SJSA1 (cell line): ENCODE measurements around the gene SLC25A34. TPM values are rescaled to one million over a fixed set of nuclear protein-coding genes. Genes with fewer than 3 reads are reported as not detected.

Experiments used
- DNase-seq, 2 experiments: peaks; one replicate each; pipeline ENCODE4 v3.0.0-alpha.2; 2015 to 2020; ENCODE audit warnings: low spot score in 2 of 2, low read depth in 1 of 2
- H3K27ac ChIP-seq: fragments of 250-450 bp; sonication (Bioruptor Pico); 2 replicates; pipeline ENCODE4 v1.5.1; 2020; ENCODE audit warnings: mild to moderate bottlenecking, moderate library complexity
- H3K27me3 ChIP-seq: fragments of 250-450 bp; sonication (Bioruptor Pico); replicated peaks from 2 replicates; pipeline ENCODE4 v1.5.1; 2020; ENCODE audit warnings: mild to moderate bottlenecking, moderate library complexity
- H3K36me3 ChIP-seq: fragments of 250-450 bp; sonication (Bioruptor Pico); 2 replicates; pipeline ENCODE4 v1.5.1; 2020; ENCODE audit warnings: mild to moderate bottlenecking
- H3K4me1 ChIP-seq: fragments of 250-450 bp; sonication (Bioruptor Pico); replicated peaks from 2 replicates; pipeline ENCODE4 v1.6.1; 2021; ENCODE audit warnings: mild to moderate bottlenecking
- H3K4me3 ChIP-seq: fragments of 250-450 bp; sonication (Bioruptor Pico); 2 replicates; pipeline ENCODE4 v1.5.1; 2020; ENCODE audit warnings: mild to moderate bottlenecking
- H3K9me3 ChIP-seq: fragments of 250-450 bp; sonication (Bioruptor Pico); replicated peaks from 2 replicates; pipeline ENCODE4 v1.5.1; 2020; ENCODE audit warnings: mild to moderate bottlenecking
- total RNA-seq: library from RNA; depleted of rRNA; stranded (reverse); fragments of >200 nt; shearing (Covaris generic); gene quantifications from 2 replicates; pipeline ENCODE4 v1.2.3, GENCODE V29; 2014

The SLC25A34 gene
- total RNA-seq, 1 experiment from 2014 or later = 0.92 TPM

DNA sequence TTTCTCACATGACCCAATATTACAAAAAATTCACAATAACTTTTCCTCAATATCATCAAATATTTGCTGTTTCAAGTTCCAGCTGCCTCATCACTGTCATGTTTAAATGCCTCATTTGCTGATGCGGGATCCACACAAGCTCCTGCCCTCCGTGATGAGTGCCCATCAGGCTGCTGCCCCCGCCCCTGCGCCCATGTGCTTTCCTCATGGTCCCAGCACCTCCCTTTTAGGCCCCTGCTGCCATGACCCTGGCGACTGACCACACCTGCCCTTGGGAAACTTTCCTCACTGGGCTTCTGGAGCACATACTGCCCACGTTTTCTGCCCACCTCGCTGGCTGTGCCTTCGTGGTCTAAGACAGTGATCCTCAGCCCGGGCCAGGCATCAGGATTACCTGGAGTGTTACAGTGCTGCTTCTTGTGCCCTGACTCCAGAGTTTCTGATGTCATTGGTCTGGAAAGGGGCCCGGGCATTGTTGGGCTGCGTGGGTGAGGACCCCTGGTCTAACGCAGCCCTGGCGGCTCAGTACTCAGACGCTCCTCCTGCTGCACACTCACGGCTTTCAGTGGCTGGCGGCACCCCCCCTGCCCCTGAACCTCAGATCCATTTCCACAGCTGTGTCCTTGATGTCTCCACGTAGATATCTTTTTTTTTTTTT is 31.4 kb upstream of the SLC25A34 start:
- H3K27me3 ChIP-seq = no peaks in the 10 kb centered on the region
- H3K4me1 ChIP-seq = peaks cover 5% of the 10 kb centered on the region; the same call in 1 of the 2 replicates
- peaks cover 15% of the 10 kb centered on the region for H3K36me3 ChIP-seq
- no peaks in the 10 kb centered on the region for H3K9me3 ChIP-seq
- no peak overlapping the region for H3K27ac ChIP-seq
- H3K4me3 ChIP-seq = no peak overlapping the region
- no peak for DNase-seq

DNA sequence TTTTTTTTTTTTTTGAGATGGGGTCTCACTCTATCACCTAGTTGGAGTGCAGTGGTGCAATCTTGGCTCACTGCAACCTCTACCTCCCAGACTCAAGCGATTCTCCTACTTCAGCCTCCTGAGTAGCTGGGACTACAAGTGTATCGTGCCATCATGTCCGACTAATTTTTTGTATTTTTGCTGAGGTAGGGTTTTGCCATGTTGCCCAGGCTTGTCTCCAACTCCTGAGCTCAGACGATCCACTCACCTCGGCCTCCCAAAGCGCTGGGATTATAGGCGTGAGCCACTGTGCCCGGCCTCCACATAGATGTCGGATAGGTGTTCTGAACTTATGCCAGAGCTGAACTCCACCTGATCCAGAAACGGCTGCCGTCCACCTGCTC is 30.9 kb upstream of the SLC25A34 start:
- peaks cover 5% of the 10 kb centered on the region; the same call in 1 of the 2 replicates for H3K4me1 ChIP-seq
- no peaks in the 10 kb centered on the region for H3K27me3 ChIP-seq
- H3K4me3 ChIP-seq = no peak overlapping the region
- no peak overlapping the region for H3K27ac ChIP-seq
- DNase-seq = no peak
- peaks cover 15% of the 10 kb centered on the region for H3K36me3 ChIP-seq
- no peaks in the 10 kb centered on the region for H3K9me3 ChIP-seq

DNA sequence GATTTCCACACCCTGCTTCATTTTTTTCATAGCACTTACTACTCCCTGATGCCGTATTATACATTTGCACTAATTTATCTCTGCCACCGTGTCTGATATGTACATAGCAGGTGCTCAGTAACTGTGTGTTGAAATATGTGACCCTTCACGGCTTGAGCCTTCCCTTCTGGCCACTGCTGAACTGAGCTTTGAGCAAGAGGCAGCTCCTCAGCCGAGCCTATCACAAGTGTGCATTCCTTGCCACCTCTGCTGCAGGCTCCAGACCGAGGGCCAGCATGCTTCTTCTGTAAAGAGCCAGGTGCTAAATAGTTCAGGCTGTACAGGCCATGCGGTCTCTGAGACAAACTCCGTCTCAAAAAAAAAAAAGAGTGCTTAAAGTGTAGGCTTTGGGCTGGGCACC is 29.3 kb upstream of the SLC25A34 start:
- Histone ChIP-seq H3K4me1 (peaks cover 5% of the 10 kb centered on the region; the same call in 1 of the 2 replicates), H3K27ac (no peak overlapping the region), H3K36me3 (peaks cover 15% of the 10 kb centered on the region), H3K4me3 (no peak overlapping the region), H3K9me3 (no peaks in the 10 kb centered on the region), H3K27me3 (no peaks in the 10 kb centered on the region)
- DNase-seq = no peak

DNA sequence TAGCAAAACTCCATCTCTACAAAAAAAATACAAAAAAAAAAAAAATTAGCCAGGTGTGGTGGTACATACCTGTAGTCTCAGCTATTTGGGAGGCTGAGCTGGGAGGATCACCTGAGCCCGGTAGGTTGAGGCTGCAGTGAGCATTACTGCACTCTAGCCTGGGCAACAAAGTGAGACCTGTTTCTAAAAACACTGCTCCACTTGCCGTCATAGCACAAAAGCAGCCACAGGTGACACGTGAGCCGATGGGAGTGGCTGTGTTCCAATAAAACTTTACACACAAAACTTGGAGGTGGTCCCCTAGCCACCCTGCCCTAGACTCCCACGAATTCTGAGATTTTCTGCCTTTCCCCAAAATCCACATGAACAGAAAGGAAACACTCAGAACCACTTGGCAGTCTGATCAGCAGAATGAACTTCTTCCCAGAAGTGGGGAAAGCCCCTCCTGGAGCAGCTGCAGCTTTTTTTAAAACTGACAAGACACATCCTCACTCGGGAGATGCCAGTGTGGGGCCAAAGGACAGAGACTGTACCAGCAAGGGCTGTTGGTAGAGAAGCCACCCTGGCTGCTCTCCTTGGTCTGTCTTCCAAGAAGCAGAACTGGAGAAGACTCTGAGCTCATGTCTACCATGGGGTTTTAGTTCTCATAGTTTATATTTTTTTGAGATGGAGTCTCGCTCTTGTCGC is 28.7 kb upstream of the SLC25A34 start:
- Histone ChIP-seq H3K9me3 (no peaks in the 10 kb centered on the region), H3K36me3 (peaks cover 15% of the 10 kb centered on the region), H3K27ac (no peak overlapping the region), H3K27me3 (no peaks in the 10 kb centered on the region), H3K4me1 (peaks cover 5% of the 10 kb centered on the region; the same call in 1 of the 2 replicates), H3K4me3 (no peak overlapping the region)
- DNase-seq = no peak

DNA sequence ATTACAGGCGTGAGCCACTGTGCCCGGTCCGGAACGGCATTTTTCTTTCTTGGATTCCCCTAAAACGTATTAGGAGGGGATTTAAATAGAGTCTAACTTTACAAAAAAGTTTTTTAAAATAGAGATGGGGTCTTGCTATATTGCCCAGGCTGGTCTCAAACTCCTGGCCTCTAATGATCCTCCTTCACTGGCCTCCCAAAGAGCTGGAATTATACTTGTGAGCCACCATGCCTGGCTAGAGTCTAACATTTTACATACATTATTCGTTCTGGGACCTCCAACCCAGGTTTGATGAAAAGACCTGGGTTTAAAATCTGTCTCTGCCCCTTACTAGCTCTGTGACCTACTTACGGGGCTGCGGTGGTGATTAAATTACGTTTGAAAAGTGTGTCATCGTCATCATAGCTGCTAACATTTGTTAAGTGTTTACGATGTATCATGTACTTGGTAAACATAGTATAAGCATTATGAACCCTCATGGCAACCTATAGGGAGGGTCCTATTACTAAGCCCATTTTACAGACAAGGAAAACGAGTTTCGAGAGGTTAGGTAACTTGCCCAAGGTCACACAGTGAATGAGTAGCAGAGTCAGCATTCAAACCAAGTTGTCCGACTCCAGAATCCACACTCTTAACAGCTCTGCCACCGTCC is 27.4 kb upstream of the SLC25A34 start:
- no peaks in the 10 kb centered on the region for H3K27me3 ChIP-seq
- no peaks in the 10 kb centered on the region for H3K9me3 ChIP-seq
- peaks cover 15% of the 10 kb centered on the region for H3K36me3 ChIP-seq
- no peaks in the 10 kb centered on the region for H3K4me1 ChIP-seq
- H3K4me3 ChIP-seq = no peak overlapping the region
- H3K27ac ChIP-seq = no peak overlapping the region
- no peak for DNase-seq

DNA sequence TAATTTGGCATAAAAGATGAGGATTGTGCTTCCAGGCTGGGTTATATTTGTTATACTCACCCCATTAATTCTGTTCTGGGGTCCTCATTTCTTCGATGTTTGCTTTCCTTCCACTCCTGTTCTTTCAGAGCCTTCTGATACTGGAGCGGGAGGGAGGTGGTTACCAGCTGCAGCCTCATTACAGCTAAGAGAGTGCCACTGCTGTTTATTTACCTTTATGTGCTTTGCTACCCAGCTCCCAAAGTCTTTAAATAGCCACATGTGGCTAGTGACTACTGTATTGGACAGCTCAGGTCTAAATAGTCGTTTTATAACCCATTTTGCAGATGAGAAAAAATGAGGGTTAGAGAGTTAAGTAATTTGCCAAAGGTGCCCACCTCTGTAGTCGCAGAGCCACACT is 26.8 kb upstream of the SLC25A34 start:
- H3K4me1 ChIP-seq = no peaks in the 10 kb centered on the region
- no peak for DNase-seq
- no peaks in the 10 kb centered on the region for H3K9me3 ChIP-seq
- peaks cover 15% of the 10 kb centered on the region for H3K36me3 ChIP-seq
- H3K27me3 ChIP-seq = no peaks in the 10 kb centered on the region
- no peak overlapping the region for H3K4me3 ChIP-seq
- no peak overlapping the region for H3K27ac ChIP-seq

DNA sequence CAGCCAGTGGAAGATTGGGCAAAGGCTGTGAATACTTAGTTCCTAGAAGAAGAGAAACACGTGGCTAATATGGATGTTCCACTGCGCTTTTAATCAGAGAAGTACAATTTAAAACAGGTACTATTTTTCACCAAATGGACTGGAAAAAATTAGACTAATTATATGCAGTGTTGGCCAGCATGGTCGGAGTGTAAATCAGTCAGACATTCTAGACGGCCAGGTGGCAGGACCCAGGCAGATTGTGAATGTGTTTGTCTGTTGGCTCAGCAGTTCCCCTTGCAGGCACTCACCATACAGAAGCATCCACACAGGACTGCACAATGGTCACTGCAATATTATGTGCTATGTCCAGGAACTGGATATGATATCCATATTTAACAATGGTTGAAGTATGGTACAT is 23.9 kb upstream of the SLC25A34 start:
- DNase-seq = no peak
- peaks cover 20% of the 10 kb centered on the region for H3K36me3 ChIP-seq
- H3K27ac ChIP-seq = no peak overlapping the region
- no peak overlapping the region for H3K4me3 ChIP-seq
- H3K9me3 ChIP-seq = no peaks in the 10 kb centered on the region
- H3K27me3 ChIP-seq = no peaks in the 10 kb centered on the region
- no peaks in the 10 kb centered on the region for H3K4me1 ChIP-seq

DNA sequence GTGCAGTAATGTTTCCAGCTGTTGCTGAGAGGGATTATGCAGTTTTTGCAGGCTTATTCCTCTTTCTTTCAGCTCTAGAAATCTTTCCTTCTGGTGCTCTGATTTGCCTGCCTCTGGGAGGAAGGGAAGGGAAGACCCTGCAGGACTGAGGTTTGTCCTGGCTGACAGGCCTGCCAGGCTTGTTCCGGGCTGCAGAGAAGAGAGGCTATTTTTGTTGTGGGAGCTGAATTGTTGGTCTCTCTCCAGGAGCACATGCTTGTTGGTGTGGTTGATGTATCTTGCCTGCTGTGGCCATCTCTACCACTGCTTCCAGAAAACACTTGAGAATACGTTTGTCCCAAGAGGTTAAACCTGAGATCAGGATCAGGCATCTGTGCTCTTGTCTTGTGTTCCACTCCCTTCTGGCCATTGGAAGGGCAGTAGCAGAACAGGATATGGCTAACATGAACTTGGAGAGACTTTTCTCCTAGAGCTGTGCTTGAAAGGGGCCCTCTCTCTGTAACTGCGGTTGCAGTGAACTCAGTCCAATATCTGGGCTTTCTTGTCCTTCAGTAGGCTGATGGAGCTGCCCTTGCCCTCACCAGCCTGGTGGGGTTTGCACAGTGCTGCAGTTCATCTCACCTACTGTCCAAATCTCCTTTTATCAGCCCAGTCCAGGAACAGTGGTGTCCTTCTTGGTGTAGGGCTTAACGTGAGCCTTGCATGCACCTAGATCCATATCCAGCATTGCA is 21.5 kb upstream of the SLC25A34 start:
- no peak for DNase-seq
- Histone ChIP-seq H3K4me3 (no peak overlapping the region), H3K9me3 (no peaks in the 10 kb centered on the region), H3K27me3 (no peaks in the 10 kb centered on the region), H3K27ac (no peak overlapping the region), H3K4me1 (no peaks in the 10 kb centered on the region), H3K36me3 (peaks cover 32% of the 10 kb centered on the region)

DNA sequence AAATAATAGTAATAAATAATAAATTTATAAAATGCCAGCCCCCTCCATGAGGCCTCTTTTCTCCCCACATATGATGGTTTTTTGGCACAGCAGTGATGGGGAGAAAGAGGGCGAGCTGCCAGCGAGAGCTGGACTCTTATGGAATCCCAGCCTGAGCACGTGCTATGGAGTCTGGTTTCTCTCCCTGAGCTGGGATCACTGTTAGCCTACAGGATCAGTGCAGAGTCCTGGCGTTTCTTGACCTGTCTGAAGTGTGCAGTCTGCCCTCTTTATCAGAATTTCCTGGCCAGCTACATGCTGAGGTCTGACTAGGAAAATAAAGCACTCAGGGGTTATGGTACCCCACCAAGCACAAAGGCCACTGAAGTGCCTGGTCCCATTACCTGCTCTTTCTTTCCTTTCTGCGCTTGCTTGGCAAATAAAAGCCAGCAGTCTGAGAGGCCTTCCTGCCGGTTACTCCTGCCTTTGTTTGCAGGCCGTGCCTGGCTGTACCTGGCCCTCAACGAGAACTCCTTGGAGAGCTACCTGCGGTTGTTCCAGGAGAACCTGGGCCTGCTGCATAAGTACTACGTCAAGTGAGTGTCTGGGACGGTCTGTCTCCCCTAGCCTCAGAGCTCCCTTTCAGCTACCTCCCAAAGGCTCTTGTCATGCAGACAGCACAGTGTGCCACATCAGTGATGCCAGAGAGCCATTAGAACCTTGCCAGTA is 18.5 kb upstream of the SLC25A34 start:
- Histone ChIP-seq H3K9me3 (no peaks in the 10 kb centered on the region), H3K27me3 (no peaks in the 10 kb centered on the region), H3K36me3 (peaks cover 51% of the 10 kb centered on the region), H3K4me3 (no peak overlapping the region), H3K4me1 (no peaks in the 10 kb centered on the region), H3K27ac (no peak overlapping the region)
- no peak for DNase-seq

DNA sequence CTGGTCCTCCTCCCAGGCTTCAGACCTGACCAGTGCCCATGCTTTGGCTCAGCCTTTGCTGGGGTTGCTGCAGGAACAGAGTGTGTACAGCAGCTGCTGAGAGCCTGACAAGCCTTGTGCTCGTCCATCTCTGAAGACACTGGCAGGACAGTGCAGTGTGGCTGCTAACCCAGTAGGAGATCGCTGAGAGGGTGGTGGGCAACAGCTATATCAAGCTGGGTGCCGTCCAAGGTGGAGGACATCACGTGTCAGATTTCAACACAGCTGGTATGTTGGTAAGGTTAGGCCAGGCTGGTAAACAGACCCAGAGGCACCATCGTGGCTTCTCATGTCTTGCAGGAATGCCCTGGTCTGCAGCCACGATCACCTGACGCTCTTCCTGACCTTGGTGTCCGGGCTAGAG is 17.9 kb upstream of the SLC25A34 start:
- DNase-seq = no peak
- H3K27me3 ChIP-seq = no peaks in the 10 kb centered on the region

DNA sequence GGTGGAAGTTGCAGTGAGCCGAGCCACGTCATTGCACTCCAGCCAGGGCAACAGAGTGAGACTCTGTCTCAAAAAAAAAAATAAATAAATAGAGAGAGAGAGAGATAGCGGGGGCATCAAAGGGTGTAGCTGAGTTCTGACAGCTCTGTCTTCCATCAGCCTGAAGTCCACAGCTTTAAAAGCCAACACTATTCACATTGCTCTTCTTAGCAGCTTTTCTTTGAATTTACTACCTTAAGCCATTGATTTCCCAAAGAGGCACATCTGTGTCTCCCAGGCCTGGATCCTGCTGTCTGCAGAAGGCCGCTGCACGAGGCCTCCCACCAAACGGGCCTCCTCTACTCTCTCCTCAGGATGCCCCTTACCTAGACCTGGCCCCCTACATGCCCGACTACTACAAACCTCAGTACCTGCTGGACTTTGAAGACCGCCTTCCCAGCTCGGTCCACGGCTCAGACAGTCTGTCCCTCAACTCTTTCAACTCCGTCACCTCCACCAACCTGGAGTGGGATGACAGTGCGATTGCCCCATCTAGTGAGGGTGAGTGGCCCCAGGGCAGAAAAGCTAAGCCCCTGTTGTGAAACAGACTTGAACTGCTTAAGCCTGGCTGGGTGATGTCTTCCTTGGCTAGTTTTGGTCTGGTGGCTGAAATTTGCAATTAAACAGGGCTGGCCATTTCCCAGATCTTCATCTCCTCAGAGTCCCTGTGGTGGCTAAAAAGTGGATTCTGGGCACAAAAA is 16.5 kb upstream of the SLC25A34 start:
- no peak for DNase-seq
- no peak overlapping the region for H3K27ac ChIP-seq
- no peaks in the 10 kb centered on the region for H3K4me1 ChIP-seq
- no peak overlapping the region for H3K4me3 ChIP-seq
- no peaks in the 10 kb centered on the region for H3K9me3 ChIP-seq
- H3K36me3 ChIP-seq = peaks cover 60% of the 10 kb centered on the region
- H3K27me3 ChIP-seq = no peaks in the 10 kb centered on the region

More for the DNA sequence above, 17.9 kb upstream of the SLC25A34 start:
- H3K4me3 ChIP-seq = no peak overlapping the region
- no peak overlapping the region for H3K27ac ChIP-seq
- H3K4me1 ChIP-seq = no peaks in the 10 kb centered on the region
- H3K9me3 ChIP-seq = no peaks in the 10 kb centered on the region
- peaks cover 57% of the 10 kb centered on the region for H3K36me3 ChIP-seq

DNA sequence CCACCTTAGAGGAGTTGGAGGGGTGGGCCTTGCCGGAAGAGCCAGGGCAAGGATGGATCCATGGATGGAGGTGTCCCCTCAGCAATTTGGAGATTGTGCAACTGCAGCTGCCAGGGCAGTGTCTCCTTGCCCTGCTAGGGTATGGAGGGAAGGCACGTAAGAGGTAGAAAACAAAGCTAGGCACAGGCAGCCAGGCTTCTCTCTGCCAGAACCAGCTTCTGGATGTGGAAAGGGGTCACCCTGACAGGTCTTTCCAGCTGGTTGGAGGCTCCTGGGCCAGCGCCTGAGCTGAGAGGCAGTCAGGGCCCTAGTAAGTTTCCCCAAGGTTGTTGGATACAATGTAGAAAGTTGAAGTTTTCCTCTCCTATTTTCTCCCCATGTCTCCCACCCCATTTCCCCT is 15.2 kb upstream of the SLC25A34 start:
- Histone ChIP-seq H3K36me3 (peaks cover 71% of the 10 kb centered on the region), H3K4me1 (no peaks in the 10 kb centered on the region), H3K27ac (no peak overlapping the region), H3K9me3 (no peaks in the 10 kb centered on the region), H3K4me3 (no peak overlapping the region), H3K27me3 (no peaks in the 10 kb centered on the region)
- no peak for DNase-seq

DNA sequence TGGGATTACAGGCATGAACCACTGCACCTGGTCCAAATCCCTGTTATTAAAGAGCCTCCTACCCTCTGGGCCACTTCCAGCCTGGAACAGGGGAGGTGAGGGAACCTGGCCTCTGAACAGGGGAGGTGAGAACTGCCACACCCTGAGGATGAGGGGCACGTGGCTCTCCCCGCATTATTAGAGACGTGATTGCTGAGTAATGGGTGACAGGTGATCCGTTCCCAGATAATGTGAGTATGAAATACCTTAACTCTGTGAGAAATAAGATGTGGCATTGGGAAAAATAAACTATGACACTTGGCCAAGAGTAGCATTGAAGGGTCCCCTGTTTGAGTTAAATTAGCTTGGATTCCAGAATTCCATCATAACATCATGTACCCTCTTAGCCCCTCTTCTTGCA is 13.6 kb upstream of the SLC25A34 start:
- Histone ChIP-seq H3K4me3 (no peak overlapping the region), H3K9me3 (no peaks in the 10 kb centered on the region), H3K36me3 (peaks cover 73% of the 10 kb centered on the region), H3K4me1 (no peaks in the 10 kb centered on the region), H3K27ac (no peak overlapping the region), H3K27me3 (no peaks in the 10 kb centered on the region)
- DNase-seq = no peak
